ENCODE measurements around the gene DNAH7.
"Not testable (repeated sequence)": the region's sequence is repeated elsewhere in the genome, so short reads cannot be mapped to it uniquely, and the experiment has no call there.

The DNAH7 gene

GRCh38 chr2:195709901-195710806, 358.5 kb downstream of the DNAH7 start:
- DNase-seq, result no peak

DNA sequence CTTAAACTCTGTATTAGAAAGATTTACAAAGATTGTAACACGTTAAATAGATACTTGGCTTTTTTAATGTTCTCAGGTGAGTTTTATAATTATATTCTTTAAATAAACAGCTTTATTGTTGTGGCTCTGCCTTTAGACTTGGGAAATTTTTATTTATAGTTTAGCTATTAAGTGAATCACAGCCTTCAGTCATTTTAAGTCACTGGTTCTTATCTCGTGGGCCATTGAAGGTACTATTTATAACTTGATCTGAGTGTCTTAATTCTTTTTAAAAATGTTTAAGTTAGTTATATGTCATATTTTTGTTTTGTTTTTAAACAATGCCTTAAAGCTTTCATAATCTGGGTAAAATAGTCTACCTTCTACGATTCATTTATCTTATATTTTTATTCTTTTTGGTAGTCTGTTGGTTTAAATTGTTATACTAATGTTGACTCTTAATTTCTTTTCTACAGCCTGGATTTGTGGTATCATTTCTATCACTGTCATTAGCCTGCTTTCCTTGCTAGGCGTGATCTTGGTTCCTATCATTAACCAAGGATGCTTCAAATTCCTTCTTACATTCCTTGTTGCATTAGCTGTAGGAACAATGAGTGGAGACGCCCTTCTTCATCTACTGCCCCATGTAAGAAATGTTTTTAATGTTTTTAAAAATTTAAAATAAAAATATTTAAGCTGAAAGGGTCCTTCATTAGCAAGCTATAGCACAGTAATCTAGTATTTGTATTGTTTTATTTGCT, 362.3 kb downstream of the DNAH7 start:
- no peak for DNase-seq

GRCh38 chr2:195700480-195700879, 368.2 kb downstream of the DNAH7 start:
- DNase-seq, result no peak

DNA sequence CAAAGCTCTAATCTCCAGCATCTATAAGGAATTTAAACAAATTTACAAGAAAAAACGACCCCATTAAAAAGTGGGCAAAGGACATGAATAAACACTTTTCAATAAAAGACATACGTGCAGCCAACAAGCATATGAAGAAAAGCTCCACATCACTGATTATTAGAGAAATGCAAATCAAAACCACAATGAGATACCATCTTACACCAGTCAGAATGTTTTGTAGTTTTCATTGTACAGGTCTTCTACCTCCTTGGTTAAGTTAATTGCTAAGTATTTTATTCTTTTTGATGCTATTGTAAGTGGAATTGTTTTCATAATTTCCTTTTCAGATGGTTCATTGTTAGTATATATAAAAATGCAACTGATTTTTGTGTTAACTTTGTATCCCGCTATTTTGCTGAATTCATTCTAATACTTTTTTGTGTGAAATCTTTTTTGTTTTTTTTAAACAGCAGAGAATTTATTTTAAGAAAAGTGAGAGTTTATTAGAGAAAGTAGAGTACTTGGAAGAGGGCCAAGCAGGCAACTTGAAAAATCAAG, 370.9 kb downstream of the DNAH7 start:
- no peak for DNase-seq

DNA sequence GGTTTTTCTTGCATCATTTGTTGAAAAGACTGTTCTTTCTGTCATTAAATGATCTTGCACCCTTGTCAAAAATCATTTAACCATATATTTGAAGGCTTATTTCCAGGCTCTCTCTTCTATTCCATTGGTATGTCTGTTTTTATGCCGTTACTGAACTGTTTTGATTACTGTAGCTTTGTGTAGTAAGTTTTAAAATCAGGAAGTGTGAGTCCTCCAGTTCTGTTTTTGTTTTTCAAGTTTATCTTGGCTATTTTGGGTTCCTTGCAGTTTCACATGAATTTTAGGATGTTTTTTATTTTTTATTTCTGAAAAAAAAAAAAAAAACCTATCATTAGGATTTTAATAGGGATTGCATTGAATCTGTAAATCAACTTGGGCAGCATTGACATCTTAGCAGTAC, 372.6 kb downstream of the DNAH7 start:
- DNase-seq, result no peak

DNA sequence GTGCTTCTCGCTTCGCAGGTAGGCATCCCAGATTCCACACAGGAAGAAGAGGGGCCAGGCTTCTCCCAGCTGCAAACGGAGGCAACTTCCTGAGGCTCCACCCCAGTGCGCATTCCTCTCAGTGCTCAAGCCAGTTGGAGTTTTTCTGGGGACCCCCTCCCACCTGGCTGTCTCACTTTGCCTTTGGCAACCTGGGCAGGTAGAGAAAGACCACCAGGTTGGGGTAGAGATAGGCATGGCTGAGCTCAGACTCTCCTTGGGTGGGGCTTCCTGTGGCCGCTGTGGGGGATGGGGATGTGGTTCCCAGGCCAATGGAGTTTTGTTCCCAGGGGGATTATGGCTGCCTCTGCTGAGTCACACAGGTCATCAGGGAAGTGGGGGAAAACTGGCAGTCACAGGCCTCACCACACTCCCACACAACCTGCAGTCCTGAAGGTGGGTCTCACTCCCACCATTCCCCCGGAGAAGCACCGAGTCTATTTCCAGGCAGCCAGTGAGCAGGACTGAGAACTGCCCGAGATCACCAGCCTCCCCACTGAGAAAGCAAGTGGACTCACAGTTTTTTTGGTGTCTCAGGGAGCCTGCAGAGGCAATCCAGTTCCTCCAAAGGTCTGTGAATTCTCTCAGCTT, 373.5 kb downstream of the DNAH7 start:
- DNase-seq, result no peak

- no peak for DNase-seq
Observed at GRCh38 chr2:195694553-195694952, 374.1 kb downstream of the DNAH7 start.

DNA sequence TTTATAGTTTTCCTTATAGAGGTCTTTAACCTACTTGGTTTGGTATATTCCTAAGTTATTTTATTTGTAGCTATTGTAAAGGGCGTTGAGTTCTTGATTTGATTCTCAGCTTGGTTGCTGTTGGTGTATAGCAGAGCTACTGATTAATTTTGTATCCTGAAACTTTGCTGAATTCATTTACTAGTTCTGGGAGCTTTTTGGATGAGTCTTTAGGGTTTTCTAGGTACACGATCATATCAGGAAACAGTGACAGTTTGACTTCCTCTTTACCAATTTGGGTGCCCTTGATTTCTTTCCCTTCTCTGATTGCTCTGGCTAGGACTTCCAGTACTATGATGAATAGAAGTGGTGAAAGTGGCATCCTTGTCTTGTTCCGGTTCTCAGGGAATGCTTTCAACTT, 376.1 kb downstream of the DNAH7 start:
- not testable (repeated sequence) for DNase-seq
